Measurements from ENCODE around the gene TDRD10. TPM values are rescaled to one million over a fixed set of nuclear protein-coding genes. Genes with fewer than 3 reads are reported as not detected.

The TDRD10 gene
- total RNA-seq, result not detected

GRCh38 chr1:154502066-154502743, at the start of gene TDRD10, which contains the start of gene SHE:
TSS of gene TDRD10 (plus strand) at chr1:154502219. CDS start at chr1:154506904, 4,685 bp downstream.
TSS of gene SHE (minus strand) at chr1:154502412. CDS start at chr1:154502026, 386 bp downstream.

GRCh38 chr1:154557939-154558719, 56.1 kb downstream of the TDRD10 start, which contains the start of gene UBE2Q1:
TSS of gene UBE2Q1 (minus strand) at chr1:154558662. CDS start at chr1:154558553, 109 bp downstream.

GRCh38 chr1:154567386-154568156, 65.6 kb downstream of the TDRD10 start, which contains the start of gene CHRNB2:
TSS of gene CHRNB2 (plus strand) at chr1:154567778. CDS start at chr1:154568045, 267 bp downstream.

Other genes with a start within 250 kb of the TDRD10 start
- gene HAX1, start 229.6 kb upstream of the TDRD10 start, total RNA-seq, result 100 to 1,000 TPM; 123 to 133 TPM
- gene AQP10, start 181.1 kb upstream of the TDRD10 start, total RNA-seq, result not detected
- gene ATP8B2, start 176.7 kb upstream of the TDRD10 start, total RNA-seq, result 100 to 1,000 TPM in 1 of 2 donors, 10 to 100 TPM in 1; 87.6 to 112 TPM
- 10 to 100 TPM; 21.0 to 47.0 TPM for gene IL6R, start 96.9 kb upstream of the TDRD10 start, total RNA-seq
- under 1 TPM; under 0.01 to 1.00 TPM for gene SHE, start 193 bp downstream of the TDRD10 start, total RNA-seq
- 10 to 100 TPM; 29.3 to 34.0 TPM for gene UBE2Q1, start 56.4 kb downstream of the TDRD10 start, total RNA-seq
- under 1 TPM; under 0.01 to 0.33 TPM for gene CHRNB2, start 65.6 kb downstream of the TDRD10 start, total RNA-seq
- gene ADAR, start 106.0 kb downstream of the TDRD10 start, total RNA-seq, result 100 to 1,000 TPM; 220 to 285 TPM